ENCODE measurements around the gene CRK.
"Not testable (repeated sequence)": the region's sequence is repeated elsewhere in the genome, so short reads cannot be mapped to it uniquely, and the experiment has no call there.

DNA sequence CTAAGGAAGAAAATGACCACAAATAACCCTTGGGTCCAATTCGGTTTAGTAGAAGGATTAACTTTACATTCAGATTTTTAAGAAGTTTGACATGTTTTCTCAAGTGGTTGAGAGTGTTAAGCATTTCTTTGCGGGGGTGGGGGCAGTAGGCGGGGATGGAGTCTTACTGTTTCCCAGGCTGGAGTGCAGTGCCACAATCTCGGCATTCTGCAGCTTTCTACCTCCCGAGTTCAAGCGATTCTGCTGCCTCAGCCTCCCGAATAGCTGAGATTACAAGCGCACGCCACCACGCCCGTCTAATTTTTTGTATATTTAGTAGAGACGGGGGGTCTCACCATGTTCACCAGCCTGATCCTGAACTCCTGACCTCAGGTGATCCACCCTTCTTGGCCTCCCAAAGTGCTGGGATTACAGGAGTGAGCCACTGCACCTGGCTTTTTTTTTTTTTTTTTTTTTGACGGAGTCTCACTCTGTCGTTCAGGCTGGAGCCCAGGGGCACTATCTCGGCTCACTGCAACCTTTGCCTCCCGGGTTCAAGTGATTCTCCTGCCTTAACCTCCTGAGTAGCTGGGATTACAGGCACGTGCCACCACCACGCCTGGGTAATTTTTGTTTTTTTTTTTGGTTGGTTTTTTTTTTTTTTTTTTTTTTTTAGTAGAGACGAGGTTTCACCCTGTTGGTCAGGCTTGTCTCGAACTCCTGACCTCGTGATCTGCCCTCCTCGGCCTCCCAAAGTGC, 68.4 kb downstream of the CRK start:
- TF ChIP-seq, protein P1, sequence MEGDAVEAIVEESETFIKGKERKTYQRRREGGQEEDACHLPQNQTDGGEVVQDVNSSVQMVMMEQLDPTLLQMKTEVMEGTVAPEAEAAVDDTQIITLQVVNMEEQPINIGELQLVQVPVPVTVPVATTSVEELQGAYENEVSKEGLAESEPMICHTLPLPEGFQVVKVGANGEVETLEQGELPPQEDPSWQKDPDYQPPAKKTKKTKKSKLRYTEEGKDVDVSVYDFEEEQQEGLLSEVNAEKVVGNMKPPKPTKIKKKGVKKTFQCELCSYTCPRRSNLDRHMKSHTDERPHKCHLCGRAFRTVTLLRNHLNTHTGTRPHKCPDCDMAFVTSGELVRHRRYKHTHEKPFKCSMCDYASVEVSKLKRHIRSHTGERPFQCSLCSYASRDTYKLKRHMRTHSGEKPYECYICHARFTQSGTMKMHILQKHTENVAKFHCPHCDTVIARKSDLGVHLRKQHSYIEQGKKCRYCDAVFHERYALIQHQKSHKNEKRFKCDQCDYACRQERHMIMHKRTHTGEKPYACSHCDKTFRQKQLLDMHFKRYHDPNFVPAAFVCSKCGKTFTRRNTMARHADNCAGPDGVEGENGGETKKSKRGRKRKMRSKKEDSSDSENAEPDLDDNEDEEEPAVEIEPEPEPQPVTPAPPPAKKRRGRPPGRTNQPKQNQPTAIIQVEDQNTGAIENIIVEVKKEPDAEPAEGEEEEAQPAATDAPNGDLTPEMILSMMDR (conservative IDR thresholded peaks at IDR 0.05; ENCODE audit: low read depth, low read length) = not testable (repeated sequence)
- TF ChIP-seq EZH2 (IDR thresholded peaks at IDR 0.05; ENCODE audit: low read length, unreplicated experiment); EZH2phosphoT487 (IDR thresholded peaks at IDR 0.05; ENCODE audit: borderline replicate concordance, low read length): not testable (repeated sequence)

Data from PC-3 (cell line).